GM21737 (cell line): ENCODE measurements around the gene FAM200B.

Source experiments
- ATAC-seq: cut with Tn5 transposase; IDR thresholded peaks from one replicate; pipeline ENCODE4 v1.9.1; 2021; ENCODE audit warnings: mild to moderate bottlenecking, moderate library complexity; ENCODE audit not compliant: unreplicated experiment

Gene FAM200B

DNA sequence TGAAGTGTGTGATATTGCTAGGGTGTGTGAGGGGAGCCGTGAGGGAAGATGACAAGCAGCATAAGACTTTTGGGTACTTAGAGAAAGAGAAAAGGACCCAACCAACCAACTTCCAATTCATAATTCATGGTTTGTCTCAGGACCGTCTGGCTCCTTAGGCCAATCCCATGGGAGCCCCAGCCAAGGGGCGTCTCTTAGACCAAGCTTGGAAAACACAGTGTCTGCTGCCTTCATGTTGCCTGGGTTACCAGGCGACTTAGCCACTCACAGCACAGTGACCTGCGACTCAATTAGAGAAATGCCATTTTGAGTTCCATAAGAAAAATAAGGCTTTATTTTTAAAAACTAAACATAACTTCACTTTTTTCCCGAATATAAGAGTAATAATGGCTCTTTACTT lies 53.9 kb downstream of the FAM200B start:
- no peak for ATAC-seq

DNA sequence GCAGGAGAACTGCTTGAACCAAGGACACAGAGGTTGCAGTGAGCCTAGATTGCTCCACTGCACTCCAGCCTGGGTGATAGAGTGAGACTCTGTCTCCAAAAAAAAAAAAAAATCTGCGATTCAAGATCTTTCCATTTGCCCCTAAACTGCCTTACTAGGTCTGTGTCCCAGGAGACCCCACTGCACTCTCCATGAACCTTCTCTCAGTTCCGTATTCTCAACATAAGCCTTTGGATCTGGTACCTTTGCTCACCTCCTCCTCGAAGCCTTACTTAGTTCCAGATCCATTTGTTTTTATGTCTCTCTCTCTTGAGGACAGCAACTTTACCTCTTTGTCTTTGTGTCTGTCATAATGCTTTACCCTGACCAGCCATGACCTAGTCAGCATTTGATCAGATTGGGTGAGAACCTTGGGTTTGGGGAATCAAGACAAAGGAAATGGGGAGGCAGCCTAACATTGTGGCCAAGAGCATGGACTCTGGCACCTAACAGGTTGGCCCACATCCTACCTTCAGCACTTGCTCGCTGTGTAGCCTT lies 55.0 kb downstream of the FAM200B start:
- ATAC-seq = no peak

DNA sequence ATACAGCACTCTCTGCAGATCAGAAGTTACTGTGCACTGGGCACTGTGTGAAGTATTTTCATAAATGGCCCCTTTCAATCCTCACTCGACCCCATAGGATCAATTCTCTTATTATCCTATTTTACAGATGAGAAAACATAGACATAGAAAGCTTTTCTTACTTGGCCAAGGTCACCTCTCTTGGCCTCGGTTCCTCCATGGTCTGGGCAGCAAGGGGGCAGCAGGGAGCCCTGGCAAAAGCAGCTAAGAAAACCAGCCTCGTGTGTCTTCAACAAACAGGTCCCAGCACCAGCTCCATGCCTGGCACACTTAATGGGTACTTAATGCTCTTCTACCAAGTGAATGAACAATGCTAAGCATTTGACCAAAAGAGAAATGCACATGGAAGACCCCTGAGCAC lies 55.6 kb downstream of the FAM200B start:
- no peak for ATAC-seq

DNA sequence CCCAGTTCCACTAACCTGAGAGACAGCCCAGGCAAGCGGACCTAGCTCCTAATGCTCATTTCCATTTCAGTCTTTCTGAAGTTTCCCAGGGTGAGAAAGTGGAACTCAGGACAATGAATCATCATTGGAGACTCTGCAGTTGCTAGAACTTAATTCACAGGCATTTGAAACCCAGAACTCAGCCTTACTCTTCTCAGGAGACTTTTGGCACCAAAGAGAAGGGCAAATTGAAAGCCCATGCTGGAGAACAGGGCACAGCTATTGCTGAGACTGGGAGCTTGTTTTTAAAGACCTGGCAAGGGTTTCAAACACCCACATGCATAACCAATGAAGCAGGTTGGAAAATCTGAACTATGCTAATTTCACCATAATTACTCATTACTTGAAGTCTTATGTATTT lies 57.2 kb downstream of the FAM200B start:
- ATAC-seq = no peak
